NK-92 (cell line): ENCODE results near the gene OR2H2.

ENCODE experiments used
- DNase-seq: peaks from one replicate; lab custom pipeline; 2025; ENCODE audit not compliant: unreplicated experiment; lab: John Stamatoyannopoulos, UW

OR2H2 gene

DNA sequence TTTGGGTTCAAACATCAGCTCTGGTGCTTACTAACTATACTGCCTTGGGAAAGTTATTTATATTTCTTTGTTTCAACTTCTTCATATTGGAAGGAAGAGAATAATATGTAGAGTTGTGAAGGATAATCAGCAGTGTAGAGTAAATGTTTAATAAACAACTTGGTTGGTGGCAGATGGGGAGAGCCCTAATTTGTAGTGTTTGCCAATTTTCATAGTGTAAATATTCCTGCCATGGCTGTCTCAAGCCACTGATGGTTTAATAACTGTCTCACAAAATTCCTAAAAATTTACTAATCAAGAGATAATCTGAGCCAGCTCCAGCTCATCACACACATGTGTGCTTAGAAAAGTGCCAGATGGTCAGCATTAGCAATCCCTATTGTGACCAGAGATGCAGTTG, at the start of gene OR2H2:
Gene OR2H2, plus strand, starts transcription at position 301 of the 400 bp plus-strand sequence. CDS start 2,824 bp downstream, outside the sequence.
- DNase-seq = no peak

GRCh38 chr6:29537714-29538403, 47.1 kb upstream of the OR2H2 start:
- DNase-seq = no peak

DNA sequence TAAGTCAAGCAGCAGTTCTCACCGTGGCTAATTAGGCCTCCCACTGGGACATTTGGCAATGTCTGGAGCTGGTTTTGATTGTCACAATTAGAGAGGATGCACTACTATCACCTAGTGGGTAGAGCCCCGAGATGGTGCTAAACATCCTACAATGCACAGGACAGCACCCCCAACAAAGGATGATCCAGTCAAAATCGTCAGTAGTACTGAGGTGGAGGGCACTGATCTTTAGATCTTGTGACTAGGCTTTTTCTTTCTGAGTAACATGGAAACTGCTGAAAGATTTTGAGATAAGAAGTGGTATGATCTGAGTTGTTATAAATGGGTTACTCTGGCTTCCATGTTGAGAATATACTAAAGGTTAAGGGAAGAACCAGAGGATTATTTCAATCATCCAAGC, 37.3 kb upstream of the OR2H2 start:
- no peak for DNase-seq

DNA sequence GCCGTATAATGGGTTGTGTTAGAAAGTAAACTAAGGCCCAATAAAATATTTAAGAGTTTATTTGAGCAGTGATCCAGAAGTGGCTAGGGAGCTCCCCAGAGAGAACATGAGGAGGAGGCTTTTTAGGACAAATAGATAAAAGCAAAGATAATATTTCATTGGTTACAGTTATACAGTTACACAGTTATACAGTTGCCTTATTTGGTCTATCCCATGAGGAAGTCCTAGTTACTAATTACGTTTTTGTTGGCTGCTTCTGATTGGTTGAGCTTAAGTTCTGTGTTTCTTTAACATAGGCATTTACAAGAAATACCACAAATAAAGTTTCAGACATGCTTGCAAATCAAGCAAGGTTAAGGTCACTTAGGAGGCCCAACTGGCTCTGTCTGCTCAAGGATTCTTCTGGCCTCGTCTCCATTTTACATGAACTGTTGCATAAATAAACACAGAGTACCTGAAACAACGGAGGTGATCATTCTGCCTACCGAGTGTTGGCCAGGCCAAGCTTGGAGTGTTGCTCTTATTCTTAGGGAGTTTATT, 32.3 kb upstream of the OR2H2 start:
- DNase-seq = no peak

- no peak for DNase-seq
These were observed 31.5 kb upstream of the OR2H2 start for GRCh38 chr6:29553268-29554057.

GRCh38 chr6:29554764-29555163, 30.2 kb upstream of the OR2H2 start:
- DNase-seq = no peak

DNA sequence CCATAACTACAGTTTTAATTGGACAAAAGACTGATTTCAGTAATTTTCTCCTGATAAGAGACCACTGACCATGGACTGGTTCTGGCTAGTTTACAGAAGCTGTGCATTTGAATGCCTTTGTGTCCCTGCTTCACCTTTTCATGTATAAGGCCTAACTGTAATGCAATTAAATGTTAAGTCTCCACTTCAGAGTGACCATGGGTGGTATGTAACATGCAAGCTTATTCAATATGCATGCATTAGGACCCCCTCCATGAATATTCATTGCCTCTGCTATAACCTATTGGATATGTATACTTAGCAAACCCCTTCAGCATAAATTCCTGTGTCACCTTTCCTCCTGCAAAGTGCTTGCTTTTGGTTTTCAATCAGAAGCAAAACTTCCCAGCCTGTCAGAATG, 27.6 kb upstream of the OR2H2 start:
- DNase-seq = no peak

GRCh38 chr6:29558439-29559079, 26.4 kb upstream of the OR2H2 start:
- DNase-seq = no peak

DNA sequence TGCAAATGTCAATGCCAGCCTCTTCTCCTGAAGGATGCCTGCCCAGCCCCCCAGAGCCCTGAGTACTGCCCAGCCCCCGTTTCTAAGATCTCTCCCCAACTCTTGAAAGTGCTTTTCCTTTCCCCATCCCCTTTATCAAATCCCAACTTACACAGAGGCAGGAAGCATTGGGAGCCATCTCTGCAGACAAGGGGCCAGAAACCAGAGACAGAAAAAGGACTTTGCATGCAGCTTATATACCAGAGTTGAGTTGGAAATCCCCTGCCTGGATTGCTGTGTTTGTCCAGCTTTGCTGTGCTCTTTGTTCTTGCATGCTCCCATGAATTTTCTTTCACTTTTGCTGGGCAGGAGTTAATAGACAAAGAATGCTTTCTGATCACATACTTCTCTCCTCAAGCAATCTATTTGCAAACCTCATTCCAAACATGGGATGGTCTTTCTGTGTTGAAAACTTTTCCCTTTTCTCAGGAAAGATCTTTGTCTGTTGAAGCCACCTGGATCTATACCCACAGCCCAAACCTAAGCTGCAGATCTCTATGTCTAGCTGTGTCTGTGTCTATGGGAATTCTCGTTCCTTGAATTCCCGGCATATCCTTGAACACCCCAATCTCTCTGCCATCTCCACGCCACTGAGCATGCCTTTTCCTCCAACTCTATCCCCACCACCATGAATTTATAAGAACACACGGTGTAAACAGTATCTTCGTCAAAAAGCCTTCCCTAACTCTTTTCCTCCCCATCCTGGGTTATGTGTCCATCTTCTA, 25.2 kb upstream of the OR2H2 start, which contains the start of gene UBD:
Gene UBD, minus strand, starts transcription at position 209 of the 764 bp plus-strand sequence. Its CDS starts 31 bp downstream, at position 178.
- DNase-seq = no peak

GRCh38 chr6:29561091-29561490, 23.8 kb upstream of the OR2H2 start:
- DNase-seq = no peak

DNA sequence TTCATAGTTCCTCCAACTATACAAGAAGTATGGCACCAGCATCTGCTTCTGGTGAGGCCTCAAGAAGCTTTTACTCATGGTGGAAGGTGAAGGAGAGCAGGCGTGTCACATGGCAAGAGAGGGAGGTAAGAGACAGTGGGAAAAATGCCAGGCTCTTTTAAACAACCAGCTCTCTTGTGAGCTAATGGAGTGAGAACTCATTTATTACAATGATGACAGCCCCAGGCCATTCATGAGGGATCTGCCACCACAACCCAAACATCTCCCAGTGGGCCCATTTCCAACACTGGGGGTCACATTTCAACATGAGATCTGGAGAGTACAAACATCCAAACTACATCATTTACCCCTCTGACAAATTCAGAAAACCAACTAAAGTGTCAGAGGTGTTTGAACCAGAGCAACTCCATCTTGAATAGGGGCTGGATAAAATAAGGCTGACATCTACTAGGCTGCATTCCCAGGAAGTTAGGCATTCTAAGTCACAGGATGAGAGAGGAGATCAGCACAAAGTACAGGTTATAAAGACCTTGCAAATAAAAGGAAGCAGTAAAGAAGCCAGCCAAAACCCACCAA, 23.2 kb upstream of the OR2H2 start:
- DNase-seq = no peak

DNA sequence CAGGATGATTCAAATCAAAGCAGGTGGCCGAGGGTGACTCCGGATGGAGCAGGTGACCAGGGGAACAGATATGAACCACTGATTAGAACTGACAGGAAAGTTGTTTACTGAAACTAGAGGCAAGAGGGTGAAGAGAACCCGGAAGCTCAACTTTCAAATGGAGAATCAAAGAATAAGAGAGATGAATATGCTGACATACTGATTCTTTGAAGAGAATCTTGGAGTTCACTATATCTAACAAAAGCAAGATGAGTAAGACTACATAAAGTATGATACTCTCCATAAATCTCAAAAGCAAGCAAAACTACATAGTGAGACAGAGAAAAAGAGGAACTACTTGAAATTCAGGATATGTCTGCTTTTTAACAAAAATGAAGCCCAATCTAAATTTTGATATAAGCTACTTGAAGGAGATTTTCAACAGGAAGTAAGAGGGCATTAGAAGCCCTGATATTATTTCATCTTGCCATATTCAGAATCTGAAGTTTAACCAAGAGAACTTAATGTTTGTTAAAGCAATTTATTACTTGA, 21.4 kb upstream of the OR2H2 start:
- no peak for DNase-seq

DNA sequence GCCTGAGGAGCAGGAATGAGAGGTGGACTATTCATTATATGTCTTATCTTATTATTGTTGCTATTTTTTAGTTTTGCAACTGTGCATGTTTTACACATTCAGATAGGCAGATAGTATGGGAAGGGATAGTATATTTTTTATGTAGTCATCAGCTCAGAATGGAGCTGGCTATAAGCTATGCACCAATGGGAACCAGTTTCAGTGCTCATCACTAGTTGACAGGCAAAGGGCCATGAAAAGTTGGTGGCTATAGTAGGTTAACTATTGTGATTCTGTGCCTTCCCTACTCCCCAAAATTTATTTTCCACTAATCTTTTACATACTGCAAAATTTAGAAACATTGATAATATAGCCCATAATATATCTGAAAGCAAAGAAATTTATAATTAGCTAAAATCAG, 20.0 kb upstream of the OR2H2 start:
- no peak for DNase-seq

DNA sequence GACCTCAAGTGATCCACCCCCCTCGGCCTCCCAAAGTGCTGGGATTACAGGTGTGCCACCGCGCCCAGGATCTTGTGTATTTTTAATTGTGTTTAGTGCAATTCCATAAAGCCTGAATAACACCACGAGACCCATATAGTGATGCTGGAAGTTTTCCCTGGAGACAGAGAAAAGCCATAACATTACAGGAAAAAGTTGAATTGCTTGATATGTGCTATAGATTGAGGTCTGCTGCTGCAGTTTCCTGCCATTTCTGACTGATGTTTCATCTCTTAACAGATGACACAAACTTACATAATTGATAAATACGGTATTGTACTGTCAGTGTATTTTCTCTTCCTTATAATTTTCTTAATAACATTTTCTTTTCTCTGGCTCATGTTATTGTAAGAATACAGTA, 18.1 kb upstream of the OR2H2 start:
- DNase-seq = no peak

DNA sequence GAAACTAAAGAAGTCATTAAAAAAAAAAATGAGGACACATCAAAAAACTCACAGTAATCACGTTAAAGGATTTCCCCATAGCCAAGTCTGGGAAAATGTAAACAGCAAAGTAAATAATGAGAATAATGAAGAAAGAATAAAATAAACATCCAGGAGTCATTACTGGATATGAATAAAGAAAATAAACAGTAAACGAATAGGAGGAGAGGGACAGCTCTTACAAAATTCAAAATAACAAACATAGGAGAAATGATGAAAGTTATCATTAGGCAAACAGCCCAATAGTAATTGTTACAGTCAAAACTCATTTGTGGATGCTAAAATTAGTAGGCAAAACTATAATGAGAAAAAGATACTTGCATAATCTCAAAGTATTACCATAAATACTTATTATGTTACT, 17.4 kb upstream of the OR2H2 start:
- no peak for DNase-seq

GRCh38 chr6:29567991-29568390, 16.9 kb upstream of the OR2H2 start:
- no peak for DNase-seq

GRCh38 chr6:29576056-29576455, 8.9 kb upstream of the OR2H2 start:
- DNase-seq = no peak

DNA sequence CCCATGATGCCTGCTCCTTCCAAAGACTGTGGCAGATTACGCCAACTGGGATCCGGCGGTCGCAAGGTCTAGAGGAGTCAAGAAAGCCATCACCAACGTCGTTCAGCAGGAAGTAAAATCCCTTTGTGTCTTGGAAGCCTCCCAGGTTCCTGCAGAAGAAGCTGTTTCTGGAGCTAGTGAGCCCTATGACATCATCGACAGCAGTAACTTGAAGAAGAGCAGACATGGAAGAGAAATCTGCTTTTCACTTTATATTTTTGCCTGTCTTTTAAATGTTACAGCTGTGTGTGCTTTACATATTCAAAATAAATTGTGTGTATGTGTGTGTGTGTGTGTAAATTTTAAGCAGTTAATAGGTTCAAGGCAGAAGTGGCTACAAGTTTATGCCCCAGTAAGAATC, 7.4 kb upstream of the OR2H2 start:
- no peak for DNase-seq

GRCh38 chr6:29589423-29590048, 4.6 kb downstream of the OR2H2 start:
- no peak for DNase-seq
